GM12872 (cell line): ENCODE data around the gene SHC2.
A peak's percentile ranks its signal among the peaks of the same experiment; 100 is the strongest.

Experiments used
- CTCF ChIP-seq: IDR thresholded peaks from 3 replicates; pipeline ENCODE4 v1.5.1; 2011; ENCODE audit warnings: low read depth, mild to moderate bottlenecking, low read length, moderate library complexity; ENCODE audit not compliant: insufficient read depth

Gene SHC2

GRCh38 chr19:389935-390289, 70.9 kb downstream of the SHC2 start:
- TF ChIP-seq CTCF: no peak

GRCh38 chr19:389255-389934, 71.4 kb downstream of the SHC2 start:
- TF ChIP-seq CTCF: no peak

GRCh38 chr19:388691-389090, 72.1 kb downstream of the SHC2 start:
- TF ChIP-seq CTCF: no peak

GRCh38 chr19:387777-388176, 73.1 kb downstream of the SHC2 start:
- no peak for TF ChIP-seq CTCF

GRCh38 chr19:384799-385169, 76.0 kb downstream of the SHC2 start:
- TF ChIP-seq CTCF: no peak

GRCh38 chr19:383922-384798, 76.7 kb downstream of the SHC2 start:
- TF ChIP-seq CTCF: peak; percentile 44; the same call in 2 of the 3 replicates

GRCh38 chr19:383040-383439, 77.8 kb downstream of the SHC2 start:
- no peak for TF ChIP-seq CTCF
